Measurements from ENCODE around the gene XPR1. TPM values are rescaled to one million over a fixed set of nuclear protein-coding genes. Genes with fewer than 3 reads are reported as not detected.

XPR1 gene
- total RNA-seq, 1 donor from 2014 or later: 18.6 TPM

GRCh38 chr1:180762796-180763195 is 131.0 kb downstream of the XPR1 start:
- no peak for TF ChIP-seq CTCF (conservative IDR thresholded peaks at IDR 0.05; ENCODE audit: low read depth, low read length)
- DNase-seq (ENCODE audit: low read depth): no peak
- no peak overlapping the region for H3K4me3 ChIP-seq (ENCODE audit: low read depth, low read length)

DNA sequence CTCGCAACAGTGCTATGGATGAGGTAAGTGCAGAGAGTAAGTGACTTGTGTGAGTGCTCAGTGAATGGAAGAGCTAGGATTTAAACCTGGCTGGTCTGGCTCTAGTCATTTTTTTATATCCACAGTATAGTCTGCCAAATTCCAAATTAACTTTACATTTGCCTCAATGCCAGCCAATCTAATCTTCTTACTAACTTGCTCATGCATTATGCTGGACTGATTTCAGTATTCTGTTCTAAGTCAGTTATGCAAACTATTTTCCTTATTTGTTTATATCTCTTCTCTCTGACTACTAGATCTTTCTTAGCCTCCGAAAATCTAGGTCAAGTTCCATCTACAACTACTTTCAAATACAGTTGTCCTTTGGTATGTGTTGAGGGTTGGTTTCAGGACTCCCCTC is 133.3 kb downstream of the XPR1 start:
- no peak for DNase-seq (ENCODE audit: low read depth)
- no peak for TF ChIP-seq CTCF (conservative IDR thresholded peaks at IDR 0.05; ENCODE audit: low read depth, low read length)
- H3K4me3 ChIP-seq (ENCODE audit: low read depth, low read length): no peak overlapping the region

DNA sequence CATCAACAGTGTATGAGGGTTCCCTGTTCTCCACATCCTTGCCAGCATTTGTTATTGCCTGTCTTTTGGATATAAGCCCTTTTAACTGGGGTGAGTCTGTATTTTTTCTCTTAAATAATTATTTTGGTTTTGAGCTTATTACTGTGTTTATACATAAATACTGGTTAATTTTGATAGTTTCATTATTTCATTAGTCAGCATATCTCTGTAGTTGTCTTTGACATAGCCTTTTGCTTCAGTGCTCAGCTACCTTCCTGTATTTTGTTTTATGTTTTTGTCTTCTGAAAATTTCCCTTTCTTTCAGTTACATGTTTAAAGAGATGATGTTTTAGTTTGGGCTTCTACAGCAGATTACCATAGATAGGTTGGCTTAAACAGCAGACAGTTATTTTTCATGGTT is 138.1 kb downstream of the XPR1 start:
- no peak overlapping the region for H3K4me3 ChIP-seq (ENCODE audit: low read depth, low read length)
- DNase-seq (ENCODE audit: low read depth): no peak
- no peak for TF ChIP-seq CTCF (conservative IDR thresholded peaks at IDR 0.05; ENCODE audit: low read depth, low read length)

- DNase-seq (ENCODE audit: low read depth): peak; percentile 36
- no peak overlapping the region for H3K4me3 ChIP-seq (ENCODE audit: low read depth, low read length)
- TF ChIP-seq CTCF (conservative IDR thresholded peaks at IDR 0.05; ENCODE audit: low read depth, low read length): no peak
Measured at GRCh38 chr1:180773210-180773865, 141.5 kb downstream of the XPR1 start.

DNA sequence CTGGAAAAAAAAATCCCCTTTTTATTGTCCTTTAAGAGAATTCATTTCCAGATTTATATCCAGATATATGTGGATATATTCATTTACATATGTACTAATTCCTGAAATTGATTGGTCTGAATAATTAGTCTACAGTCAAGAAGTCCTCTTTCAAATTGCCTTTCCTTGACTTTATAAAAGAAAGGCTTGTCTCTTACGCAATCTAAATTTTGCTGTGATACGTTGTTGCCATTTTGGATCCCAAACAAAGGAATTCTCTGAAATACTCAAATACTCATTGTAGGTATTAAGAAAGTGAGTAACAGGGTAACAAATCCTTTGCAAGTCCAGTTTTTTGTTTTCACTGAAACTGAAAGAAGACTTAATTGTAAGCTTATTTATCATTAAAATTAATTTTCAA is 144.0 kb downstream of the XPR1 start:
- DNase-seq (ENCODE audit: low read depth): no peak
- no peak for TF ChIP-seq CTCF (conservative IDR thresholded peaks at IDR 0.05; ENCODE audit: low read depth, low read length)
- H3K4me3 ChIP-seq (ENCODE audit: low read depth, low read length): no peak overlapping the region

DNA sequence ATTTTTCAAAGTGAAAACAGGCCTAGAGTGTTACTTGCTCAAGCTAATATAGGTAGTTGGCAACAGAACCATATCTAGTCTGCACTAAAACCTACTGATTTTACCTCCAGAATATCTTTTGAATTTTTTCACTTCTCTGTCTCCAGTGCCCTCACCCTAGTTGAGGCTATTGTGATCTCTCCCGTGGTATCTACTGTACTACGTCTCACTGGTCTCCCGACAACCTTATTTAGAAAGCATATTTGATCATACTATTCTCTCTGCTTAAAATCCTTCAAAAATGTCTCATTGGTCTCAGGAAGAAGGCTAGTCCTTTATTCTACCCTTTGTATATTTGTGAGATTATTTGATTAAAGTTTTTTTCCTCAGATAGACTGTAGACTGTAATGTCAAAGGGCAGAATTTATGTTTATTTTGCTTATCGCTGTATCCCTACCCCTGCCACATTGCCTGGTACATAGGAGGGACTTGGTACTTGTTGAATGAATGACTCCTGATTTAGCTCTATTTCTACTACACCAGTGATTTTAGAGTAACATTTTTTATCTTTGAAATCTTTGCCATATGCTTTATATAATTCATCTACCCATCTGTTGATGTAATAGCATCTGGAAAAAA is 145.4 kb downstream of the XPR1 start:
- no peak overlapping the region for H3K4me3 ChIP-seq (ENCODE audit: low read depth, low read length)
- TF ChIP-seq CTCF (conservative IDR thresholded peaks at IDR 0.05; ENCODE audit: low read depth, low read length): no peak
- no peak for DNase-seq (ENCODE audit: low read depth)
